ENCODE data around the gene EIF4A3. TPM values are rescaled to one million over a fixed set of nuclear protein-coding genes. Genes with fewer than 3 reads are reported as not detected.

The EIF4A3 gene
- total RNA-seq, 1 donor from 2014 or later = 78.9 TPM

DNA sequence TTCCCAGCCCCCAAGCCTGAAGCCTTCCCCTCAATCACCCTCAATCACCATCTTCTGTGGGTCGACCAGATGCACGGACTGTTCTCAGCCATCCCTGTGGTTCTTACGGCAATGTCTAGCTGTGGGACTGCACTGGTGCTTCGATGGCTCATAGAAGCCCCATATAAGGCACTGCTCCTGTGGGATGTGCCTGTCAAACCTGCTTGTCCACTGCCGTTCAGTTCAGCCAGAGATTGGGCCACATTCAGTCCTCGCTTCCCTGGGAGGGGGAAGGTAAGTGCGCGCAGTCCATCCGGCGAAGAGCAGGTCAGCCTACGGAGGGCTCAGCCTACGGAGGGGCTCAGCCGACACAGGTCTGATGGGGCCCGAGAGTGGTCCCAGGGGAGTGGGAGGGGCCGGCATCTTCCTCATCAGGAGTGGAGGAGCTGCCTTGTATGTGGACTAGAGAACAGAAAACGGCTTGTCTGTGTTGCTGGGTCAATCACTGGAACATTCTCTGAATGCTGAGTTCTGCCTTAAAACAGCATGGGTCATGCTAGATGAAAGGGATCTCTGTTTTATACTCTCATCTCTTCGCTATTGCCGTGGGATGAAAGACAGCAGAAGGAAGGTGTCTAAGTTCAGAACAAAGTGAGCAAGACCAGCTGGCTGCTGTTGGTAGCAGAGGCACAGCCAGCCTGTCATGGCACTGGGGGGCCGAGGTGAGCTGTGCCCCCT, 23.0 kb upstream of the EIF4A3 start, which contains the start of gene CARD14:
CARD14 (plus strand) TSS at position 247 of the 717 bp plus-strand sequence. CDS start 11,409 bp downstream, outside the sequence.
- Histone ChIP-seq H3K9me3 (no peaks in the 10 kb centered on the region), H3K27me3 (no peaks in the 10 kb centered on the region), H3K27ac (no peak within 1 kb of the TSS), H3K4me3 (no peak within 1 kb of the TSS), H3K4me1 (no peaks in the 10 kb centered on the region), H3K36me3 (no peaks in the 10 kb centered on the region)
- no peak for DNase-seq (ENCODE audit: low spot score in 2 of 2)
- intact Hi-C loops (cut with DNase I) = no loop called here
- TF ChIP-seq, protein P1, sequence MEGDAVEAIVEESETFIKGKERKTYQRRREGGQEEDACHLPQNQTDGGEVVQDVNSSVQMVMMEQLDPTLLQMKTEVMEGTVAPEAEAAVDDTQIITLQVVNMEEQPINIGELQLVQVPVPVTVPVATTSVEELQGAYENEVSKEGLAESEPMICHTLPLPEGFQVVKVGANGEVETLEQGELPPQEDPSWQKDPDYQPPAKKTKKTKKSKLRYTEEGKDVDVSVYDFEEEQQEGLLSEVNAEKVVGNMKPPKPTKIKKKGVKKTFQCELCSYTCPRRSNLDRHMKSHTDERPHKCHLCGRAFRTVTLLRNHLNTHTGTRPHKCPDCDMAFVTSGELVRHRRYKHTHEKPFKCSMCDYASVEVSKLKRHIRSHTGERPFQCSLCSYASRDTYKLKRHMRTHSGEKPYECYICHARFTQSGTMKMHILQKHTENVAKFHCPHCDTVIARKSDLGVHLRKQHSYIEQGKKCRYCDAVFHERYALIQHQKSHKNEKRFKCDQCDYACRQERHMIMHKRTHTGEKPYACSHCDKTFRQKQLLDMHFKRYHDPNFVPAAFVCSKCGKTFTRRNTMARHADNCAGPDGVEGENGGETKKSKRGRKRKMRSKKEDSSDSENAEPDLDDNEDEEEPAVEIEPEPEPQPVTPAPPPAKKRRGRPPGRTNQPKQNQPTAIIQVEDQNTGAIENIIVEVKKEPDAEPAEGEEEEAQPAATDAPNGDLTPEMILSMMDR (IDR thresholded peaks at IDR 0.05) = no peak

- intact Hi-C loops (cut with DNase I) = no loop called here
- Histone ChIP-seq H3K4me3 (no peak overlapping the region), H3K27me3 (no peaks in the 10 kb centered on the region), H3K27ac (no peak overlapping the region), H3K4me1 (no peaks in the 10 kb centered on the region), H3K9me3 (no peaks in the 10 kb centered on the region), H3K36me3 (no peaks in the 10 kb centered on the region)
- DNase-seq (ENCODE audit: low spot score in 2 of 2) = no peak
- TF ChIP-seq, protein P1 (IDR thresholded peaks at IDR 0.05) = no peak
Measured at GRCh38 chr17:80169107-80169506, 22.2 kb upstream of the EIF4A3 start.

DNA sequence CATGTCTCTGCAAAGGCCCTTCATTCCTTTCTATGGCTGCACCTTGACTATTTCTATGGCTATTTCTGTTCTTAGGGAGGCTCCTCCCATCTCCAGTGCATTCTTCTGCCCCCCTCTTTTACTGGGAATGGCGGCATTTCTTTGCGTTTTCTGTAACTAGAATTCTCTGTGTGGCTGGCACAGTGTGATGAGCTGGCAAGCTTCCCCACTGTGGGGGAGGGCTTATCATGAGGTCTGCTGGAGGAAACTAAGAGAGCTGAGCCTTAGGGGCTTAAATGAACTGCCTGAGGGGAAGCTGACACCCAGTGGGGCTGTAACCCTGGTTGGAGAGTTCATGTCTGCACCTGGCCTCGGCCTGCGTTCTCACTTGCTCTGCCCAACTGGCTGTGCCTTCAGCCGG, 21.4 kb upstream of the EIF4A3 start:
- Histone ChIP-seq H3K27ac (no peak overlapping the region), H3K27me3 (no peaks in the 10 kb centered on the region), H3K4me3 (no peak overlapping the region), H3K36me3 (no peaks in the 10 kb centered on the region), H3K9me3 (no peaks in the 10 kb centered on the region), H3K4me1 (no peaks in the 10 kb centered on the region)
- no peak for DNase-seq (ENCODE audit: low spot score in 2 of 2)
- intact Hi-C loops (cut with DNase I) = no loop called here
- TF ChIP-seq, protein P1 (IDR thresholded peaks at IDR 0.05) = no peak

GRCh38 chr17:80166446-80166845, 19.5 kb upstream of the EIF4A3 start:
- no peak overlapping the region for H3K4me3 ChIP-seq
- H3K27ac ChIP-seq = no peak overlapping the region
- DNase-seq (ENCODE audit: low spot score in 2 of 2) = no peak
- TF ChIP-seq, protein P1 (IDR thresholded peaks at IDR 0.05) = no peak
- H3K27me3 ChIP-seq = no peaks in the 10 kb centered on the region
- H3K36me3 ChIP-seq = no peaks in the 10 kb centered on the region
- no peaks in the 10 kb centered on the region for H3K4me1 ChIP-seq
- intact Hi-C loops (cut with DNase I) = no loop called here
- no peaks in the 10 kb centered on the region for H3K9me3 ChIP-seq

- H3K27ac ChIP-seq = no peak overlapping the region
- H3K9me3 ChIP-seq = no peaks in the 10 kb centered on the region
- no peak overlapping the region for H3K4me3 ChIP-seq
- no peaks in the 10 kb centered on the region for H3K4me1 ChIP-seq
- DNase-seq (ENCODE audit: low spot score in 2 of 2) = no peak
- no peaks in the 10 kb centered on the region for H3K27me3 ChIP-seq
- intact Hi-C loops (cut with DNase I) = no loop called here
- H3K36me3 ChIP-seq = no peaks in the 10 kb centered on the region
- TF ChIP-seq, protein P1 (IDR thresholded peaks at IDR 0.05) = no peak
Measured at GRCh38 chr17:80164185-80164584, 17.3 kb upstream of the EIF4A3 start.
